ENCODE data around the gene BANK1.

DNA sequence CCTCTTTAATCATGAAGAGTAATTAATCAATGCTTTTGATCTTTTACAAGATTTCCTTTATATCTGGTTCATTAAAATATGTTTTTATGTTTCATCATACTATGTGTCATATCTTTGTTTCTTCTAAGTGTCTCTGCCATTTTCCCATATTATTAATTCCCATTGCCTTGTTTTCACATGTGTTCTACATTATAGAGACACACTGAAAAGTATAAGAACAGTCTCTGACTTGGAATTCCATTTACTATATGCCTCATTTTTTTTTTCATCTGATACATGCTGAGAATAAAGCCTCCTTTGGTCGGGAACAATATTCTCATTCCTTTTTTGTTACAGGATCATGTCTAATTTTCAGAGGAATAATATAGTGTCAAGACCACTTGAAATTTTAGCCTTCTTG, 4.3 kb downstream of the BANK1 start:
- TF ChIP-seq, protein P1, sequence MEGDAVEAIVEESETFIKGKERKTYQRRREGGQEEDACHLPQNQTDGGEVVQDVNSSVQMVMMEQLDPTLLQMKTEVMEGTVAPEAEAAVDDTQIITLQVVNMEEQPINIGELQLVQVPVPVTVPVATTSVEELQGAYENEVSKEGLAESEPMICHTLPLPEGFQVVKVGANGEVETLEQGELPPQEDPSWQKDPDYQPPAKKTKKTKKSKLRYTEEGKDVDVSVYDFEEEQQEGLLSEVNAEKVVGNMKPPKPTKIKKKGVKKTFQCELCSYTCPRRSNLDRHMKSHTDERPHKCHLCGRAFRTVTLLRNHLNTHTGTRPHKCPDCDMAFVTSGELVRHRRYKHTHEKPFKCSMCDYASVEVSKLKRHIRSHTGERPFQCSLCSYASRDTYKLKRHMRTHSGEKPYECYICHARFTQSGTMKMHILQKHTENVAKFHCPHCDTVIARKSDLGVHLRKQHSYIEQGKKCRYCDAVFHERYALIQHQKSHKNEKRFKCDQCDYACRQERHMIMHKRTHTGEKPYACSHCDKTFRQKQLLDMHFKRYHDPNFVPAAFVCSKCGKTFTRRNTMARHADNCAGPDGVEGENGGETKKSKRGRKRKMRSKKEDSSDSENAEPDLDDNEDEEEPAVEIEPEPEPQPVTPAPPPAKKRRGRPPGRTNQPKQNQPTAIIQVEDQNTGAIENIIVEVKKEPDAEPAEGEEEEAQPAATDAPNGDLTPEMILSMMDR (conservative IDR thresholded peaks at IDR 0.05; ENCODE audit: low read length), result no peak
- no peak for TF ChIP-seq EZH2phosphoT487 (IDR thresholded peaks at IDR 0.05; ENCODE audit: borderline replicate concordance, low read depth, low read length)
